ENCODE results near the gene HIRIP3.

DNA sequence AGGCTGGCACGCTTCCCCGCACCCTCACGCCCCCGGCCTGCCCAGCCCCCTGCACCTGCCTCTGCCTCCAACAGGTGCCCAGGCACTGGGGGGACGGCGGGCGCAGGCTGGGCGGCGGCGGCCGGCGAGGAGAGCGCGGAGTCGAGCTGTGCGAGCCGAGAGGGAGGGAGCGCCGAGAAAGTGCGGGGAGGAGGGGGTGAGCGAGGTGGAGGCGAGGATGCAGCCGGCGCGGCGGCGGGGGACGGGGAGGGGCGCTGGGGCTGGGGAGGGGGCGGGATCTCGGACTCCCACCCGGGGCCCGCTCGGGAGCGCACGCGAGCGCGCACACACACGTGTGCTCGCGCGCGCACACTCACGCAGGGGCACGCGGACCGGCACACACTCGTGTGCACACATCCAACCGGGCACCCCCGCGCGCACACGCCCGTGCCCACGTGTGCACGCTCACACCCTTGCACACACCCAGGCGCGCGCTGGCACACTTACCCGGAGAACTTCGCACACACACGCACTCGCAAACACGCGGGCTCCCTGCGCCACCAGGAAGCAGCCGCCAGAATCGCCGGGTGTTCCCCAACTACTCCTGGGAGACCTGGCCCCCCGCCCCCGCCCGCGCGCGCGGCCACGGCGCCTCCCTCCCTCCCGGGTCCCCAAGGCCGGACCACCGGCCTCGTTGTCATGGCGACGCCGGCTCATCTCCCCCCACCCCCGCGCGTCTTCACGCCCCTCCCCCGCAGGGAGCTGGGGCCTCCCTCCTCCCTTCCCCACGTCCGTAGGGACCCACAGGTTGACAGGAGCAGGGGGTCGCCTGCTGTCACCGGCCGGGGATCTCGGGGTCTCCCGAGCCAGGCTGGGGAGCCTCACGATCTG lies 15.7 kb upstream of the HIRIP3 start, which contains the start of gene DOC2A:
- no peak for TF ChIP-seq GATA2 (IDR thresholded peaks at IDR 0.05; ENCODE audit: low read depth, low read length)
- TF ChIP-seq GATA3 (IDR thresholded peaks at IDR 0.05; ENCODE audit: low read depth, low read length): no peak

Data from SH-SY5Y (cell line).